Activated CD8-positive, alpha-beta memory T cell treated with anti-CD3 and anti-CD28 coated beads, Interleukin-2, amount 50 U/mL, for 24 hours (primary cell): ENCODE data around the gene VPS26B.

Experiments
- DNase-seq: peaks from one replicate; pipeline ENCODE4 v3.0.0-alpha.2; 2020; ENCODE audit errors: extremely low read depth

The VPS26B gene

DNA sequence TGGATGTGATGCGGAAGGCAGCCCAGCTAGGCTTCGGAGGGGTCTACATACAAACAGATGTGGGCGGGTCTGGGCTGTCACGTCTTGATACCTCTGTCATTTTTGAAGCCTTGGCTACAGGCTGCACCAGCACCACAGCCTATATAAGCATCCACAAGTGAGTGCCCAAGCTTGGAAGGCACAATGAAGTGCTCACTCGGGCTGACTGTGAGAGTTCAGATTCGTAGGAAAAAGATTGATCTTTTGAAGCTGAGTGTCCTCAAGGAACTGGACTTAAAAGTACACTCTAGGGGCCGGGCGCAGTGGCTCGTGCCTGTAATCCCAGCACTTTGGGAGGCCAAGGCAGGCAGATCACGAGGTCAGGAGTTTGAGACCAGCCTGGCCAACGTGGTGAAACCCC lies 32.6 kb downstream of the VPS26B start:
- DNase-seq, result no peak

- DNase-seq, result no peak
These were observed 34.1 kb downstream of the VPS26B start for GRCh38 chr11:134258577-134258976.

DNA sequence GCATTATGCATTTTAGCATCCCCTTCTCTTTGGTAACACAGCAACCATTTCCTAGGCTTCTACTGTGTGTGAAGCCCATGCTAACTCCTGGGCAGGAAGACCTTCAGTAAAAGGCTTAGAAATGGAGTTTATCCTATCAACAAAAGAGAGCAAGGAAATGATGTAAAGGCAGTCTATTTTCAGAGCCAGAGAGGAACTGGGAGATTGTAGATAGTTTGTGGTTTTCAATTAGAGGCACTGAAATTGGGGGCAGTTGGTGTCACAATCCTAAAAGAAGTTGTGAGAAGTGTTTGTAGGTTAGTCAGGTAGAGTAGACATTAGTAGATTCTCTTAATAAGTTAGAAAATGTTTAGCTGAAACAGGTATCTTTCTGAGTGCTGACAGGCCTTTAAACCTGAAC lies 36.0 kb downstream of the VPS26B start:
- DNase-seq, result no peak

- no peak for DNase-seq
These were observed 36.5 kb downstream of the VPS26B start for GRCh38 chr11:134260983-134261382.

- no peak for DNase-seq
These were observed 37.4 kb downstream of the VPS26B start for GRCh38 chr11:134261626-134262488.

DNA sequence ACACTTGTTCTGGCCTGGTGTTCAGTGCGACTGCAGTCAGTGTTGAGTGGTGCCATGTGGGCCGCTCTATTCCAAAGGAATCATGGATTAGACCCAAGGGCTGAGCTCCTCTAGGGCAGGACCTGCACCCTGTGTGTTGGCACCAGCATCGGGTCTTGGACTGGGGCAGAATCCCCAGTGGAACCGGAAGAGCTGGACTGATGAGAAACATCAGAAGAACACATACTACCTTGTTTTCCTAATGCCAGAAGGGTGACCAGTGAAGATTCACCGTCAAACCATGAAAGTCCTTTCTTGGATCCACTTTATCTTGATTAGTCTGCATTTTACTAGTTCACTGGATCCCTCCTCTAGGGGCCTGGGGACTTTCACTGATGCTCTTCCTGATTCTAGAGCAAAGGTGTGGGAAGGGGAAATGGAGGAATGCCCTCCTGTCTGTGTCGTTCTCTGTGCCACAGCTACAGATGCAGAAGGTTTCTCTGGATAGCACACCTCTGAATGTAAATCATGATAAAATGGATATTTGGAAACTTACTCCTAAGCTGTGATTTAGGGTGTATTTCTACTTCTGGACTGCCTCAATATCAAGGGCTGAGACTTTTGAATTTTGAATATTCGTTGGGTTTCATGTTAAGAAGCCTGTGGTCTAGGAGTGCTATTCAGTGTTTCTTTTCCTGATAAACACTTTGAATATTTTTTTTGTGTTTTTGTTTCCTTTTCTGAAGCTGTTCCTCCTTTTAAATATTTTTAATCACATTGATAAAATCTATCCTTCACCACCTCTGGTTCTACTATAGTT lies 40.7 kb downstream of the VPS26B start:
- no peak for DNase-seq

GRCh38 chr11:134266440-134266839 lies 42.0 kb downstream of the VPS26B start:
- DNase-seq, result no peak

DNA sequence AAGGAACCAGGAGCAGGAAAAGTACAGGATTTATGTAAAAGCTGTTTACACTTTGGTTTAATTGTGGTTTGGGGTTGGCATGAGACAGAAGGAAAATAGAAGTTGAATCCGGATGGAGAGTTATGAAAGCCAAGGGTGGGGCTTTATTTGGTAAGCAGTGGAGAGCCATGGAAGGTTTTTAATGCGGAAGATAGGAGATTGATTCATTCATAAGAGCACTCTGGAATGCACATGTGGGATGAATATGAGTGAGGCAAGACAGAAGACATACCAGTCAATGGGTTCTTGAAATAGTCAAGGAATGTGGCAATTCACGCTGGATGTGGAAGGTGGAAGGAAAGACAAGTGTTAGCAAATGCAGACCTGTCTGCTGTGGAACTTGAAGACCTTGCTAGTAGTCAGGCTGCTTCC lies 42.4 kb downstream of the VPS26B start:
- DNase-seq, result no peak

DNA sequence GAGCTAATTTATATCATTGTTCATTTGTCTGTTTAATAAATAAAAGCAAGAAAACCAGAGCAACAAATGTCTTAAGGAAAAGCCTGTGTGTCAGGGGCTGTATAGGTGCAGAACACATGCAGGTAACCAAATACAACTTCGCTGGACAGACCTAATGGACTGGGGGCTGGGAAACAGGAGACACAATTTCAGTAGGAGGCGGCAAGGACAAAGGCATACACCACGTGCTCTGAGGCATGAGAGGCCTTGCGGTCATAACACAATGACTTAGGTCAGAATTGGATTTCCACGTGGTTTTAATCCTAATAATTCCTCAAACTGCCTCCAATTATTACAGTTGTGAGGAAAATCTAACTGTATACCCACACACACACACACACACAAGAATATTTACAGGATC lies 43.0 kb downstream of the VPS26B start:
- DNase-seq, result no peak

- no peak for DNase-seq
These were observed 43.5 kb downstream of the VPS26B start for GRCh38 chr11:134267966-134268365.

DNA sequence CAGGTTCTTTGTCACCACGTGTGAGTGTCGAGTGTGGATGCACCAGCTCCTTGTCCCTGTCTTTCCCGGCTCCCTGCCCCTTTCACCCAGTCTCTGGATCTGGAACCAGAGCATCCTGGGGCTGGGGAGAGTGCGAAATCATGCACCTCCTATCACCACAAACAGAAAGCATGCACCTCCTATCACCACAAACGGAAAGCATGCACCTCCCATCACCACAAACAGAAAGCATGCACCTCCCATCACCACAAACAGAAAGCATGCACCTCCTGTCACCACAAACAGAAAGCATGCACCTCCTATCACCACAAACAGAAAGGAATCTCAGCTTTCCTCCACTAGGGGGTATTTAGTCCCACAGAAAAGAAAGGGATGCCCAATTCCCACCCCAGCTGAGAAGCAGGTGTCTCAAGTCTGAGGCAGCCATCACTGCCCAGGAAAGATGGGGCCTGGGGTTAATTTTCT lies 45.8 kb downstream of the VPS26B start:
- DNase-seq, result no peak

- no peak for DNase-seq
These were observed 47.5 kb downstream of the VPS26B start for GRCh38 chr11:134271978-134272377.

DNA sequence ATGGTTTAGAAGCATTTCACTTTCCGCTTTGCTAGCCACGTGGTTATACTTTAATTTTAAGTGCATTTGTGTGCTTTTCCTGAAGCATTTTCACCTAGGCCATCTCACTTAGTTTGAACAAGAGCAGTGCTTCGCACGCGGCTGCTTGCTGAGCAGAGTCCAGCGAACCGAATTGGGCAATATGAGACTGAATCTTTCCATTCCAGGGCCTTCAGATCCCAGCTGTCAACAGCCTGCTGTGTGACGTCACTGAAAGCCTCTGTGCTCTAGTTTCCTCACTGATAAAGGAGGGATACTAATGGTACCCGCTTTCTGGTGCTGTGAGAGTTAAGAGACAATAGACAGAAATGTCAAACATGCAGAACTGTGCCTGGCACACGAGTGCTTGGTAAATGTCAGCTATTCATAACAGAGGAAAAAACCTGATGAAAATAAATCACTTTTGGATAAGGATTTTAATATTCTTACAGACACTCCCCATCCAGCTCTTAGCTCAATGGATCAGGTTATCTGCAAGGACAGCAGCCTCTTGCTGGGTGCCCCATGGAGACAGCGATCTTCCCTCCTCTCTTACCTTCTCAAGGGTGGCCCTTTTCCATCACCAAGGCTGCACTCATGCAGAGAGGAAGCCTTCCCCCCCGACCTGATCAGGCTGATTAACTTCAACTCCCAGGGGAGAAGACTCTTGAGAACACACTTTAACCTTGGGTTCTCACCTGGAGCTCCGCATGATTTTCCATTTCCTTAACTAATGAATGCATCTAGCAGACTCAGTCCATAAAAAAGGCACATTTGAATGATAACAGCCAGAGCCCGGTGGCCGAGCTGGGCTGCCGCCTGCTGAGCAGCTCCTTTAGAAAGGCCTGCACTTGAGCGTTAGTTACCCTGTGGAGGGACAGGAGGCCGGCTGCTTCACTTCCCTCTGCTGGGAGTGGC lies 48.2 kb downstream of the VPS26B start:
- DNase-seq, result no peak

- DNase-seq, result no peak
These were observed 48.8 kb downstream of the VPS26B start for GRCh38 chr11:134273317-134273712.

- DNase-seq, result no peak
These were observed 50.7 kb downstream of the VPS26B start for GRCh38 chr11:134275188-134275533.

DNA sequence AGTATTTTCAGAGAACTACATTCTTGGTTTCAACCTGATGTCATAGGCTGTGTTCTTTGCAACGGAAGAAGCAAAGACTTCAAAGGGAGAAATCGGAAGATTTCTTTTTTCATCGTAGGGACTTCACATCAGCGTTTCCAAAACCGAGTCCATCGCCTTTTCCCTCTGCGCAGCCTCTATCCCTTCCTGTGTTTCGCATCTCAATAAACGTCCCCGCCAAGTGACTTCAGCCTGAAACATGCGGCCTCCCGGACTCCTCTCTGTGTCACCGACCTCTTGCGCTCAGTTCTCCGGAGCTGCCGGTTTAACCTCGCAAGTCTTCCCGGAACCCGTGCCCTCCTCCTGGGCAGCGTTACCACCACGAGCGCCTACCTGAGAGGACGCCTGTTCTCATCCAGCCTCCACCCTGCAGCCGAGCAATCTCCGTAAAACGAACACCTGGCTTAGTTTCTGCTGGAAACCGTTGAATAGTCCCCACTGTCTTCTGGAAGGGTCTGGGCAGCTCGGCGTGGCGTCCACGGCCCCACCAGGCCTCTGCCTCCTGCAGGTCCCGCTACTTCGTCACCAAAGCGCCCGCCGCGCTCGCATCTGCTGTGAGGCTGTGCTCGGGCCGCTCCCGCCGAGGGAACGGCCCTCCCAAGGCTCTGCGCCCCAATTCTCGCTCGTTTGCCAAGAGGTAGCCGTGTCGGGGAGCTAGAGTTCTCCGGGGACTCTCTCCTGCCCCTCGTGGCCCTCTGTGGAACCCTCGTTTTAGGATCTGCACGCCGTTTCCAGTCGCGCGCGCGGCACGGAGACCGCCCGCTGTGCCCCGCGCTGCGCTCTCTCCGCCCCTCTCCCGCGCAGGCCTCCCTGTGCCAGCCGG lies 51.3 kb downstream of the VPS26B start, which contains the start of gene GLB1L3:
Gene GLB1L3, plus strand, starts transcription at position 846 of the 862 bp plus-strand sequence. CDS start 362 bp downstream, outside the sequence.
- peak; percentile 62 for DNase-seq

- no peak for DNase-seq
These were observed 52.1 kb downstream of the VPS26B start for GRCh38 chr11:134276396-134277182.

GRCh38 chr11:134277183-134278001 lies 52.9 kb downstream of the VPS26B start:
- DNase-seq, result no peak

GRCh38 chr11:134278356-134278755 lies 53.9 kb downstream of the VPS26B start:
- DNase-seq, result no peak
